IMR-90 (cell line): ENCODE results near the gene SLC34A2.

Experiments used
- BHLHE40 ChIP-seq: fragments of 150-350 bp; IDR thresholded peaks from 2 replicates; pipeline ENCODE4 v1.6.1; 2016; ENCODE audit warnings: mild to moderate bottlenecking, low read depth, low read length
- CEBPB ChIP-seq: IDR thresholded peaks from 2 replicates; pipeline ENCODE4 v1.6.1; 2012; ENCODE audit warnings: low read depth, low read length, improper control_type of control experiment
- FOS ChIP-seq: fragments of 150-350 bp; IDR thresholded peaks from 2 replicates; pipeline ENCODE4 v1.6.1; 2016; ENCODE audit warnings: low read depth, low read length
- MAFK ChIP-seq: IDR thresholded peaks from 2 replicates; pipeline ENCODE4 v1.6.1; 2012; ENCODE audit warnings: low read depth, low read length, improper control_type of control experiment
- MXI1 ChIP-seq: IDR thresholded peaks from 2 replicates; pipeline ENCODE4 v1.6.1; 2012; ENCODE audit warnings: low read depth, mild to moderate bottlenecking, low read length, moderate library complexity, borderline replicate concordance
- POLR2A ChIP-seq: IDR thresholded peaks from 2 replicates; pipeline ENCODE4 v1.6.1; 2012; ENCODE audit warnings: mild to moderate bottlenecking, low read depth, low read length
- RFX5 ChIP-seq: IDR thresholded peaks from 2 replicates; pipeline ENCODE4 v1.8.0; 2012; ENCODE audit warnings: low read depth, mild to moderate bottlenecking, low read length, moderate library complexity
- USF2 ChIP-seq: fragments of 150-350 bp; IDR thresholded peaks from 2 replicates; pipeline ENCODE4 v1.6.1; 2017; ENCODE audit warnings: mild to moderate bottlenecking, antibody characterized with exemption, low read length, low read depth
- TF ChIP-seq, protein P1 (sequence below): conservative IDR thresholded peaks from 2 replicates; pipeline ENCODE4 v1.5.1; 2012; ENCODE audit warnings: mild to moderate bottlenecking, low read depth, low read length, improper control_type of control experiment

- TF ChIP-seq, protein P1, sequence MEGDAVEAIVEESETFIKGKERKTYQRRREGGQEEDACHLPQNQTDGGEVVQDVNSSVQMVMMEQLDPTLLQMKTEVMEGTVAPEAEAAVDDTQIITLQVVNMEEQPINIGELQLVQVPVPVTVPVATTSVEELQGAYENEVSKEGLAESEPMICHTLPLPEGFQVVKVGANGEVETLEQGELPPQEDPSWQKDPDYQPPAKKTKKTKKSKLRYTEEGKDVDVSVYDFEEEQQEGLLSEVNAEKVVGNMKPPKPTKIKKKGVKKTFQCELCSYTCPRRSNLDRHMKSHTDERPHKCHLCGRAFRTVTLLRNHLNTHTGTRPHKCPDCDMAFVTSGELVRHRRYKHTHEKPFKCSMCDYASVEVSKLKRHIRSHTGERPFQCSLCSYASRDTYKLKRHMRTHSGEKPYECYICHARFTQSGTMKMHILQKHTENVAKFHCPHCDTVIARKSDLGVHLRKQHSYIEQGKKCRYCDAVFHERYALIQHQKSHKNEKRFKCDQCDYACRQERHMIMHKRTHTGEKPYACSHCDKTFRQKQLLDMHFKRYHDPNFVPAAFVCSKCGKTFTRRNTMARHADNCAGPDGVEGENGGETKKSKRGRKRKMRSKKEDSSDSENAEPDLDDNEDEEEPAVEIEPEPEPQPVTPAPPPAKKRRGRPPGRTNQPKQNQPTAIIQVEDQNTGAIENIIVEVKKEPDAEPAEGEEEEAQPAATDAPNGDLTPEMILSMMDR = no peak
- TF ChIP-seq POLR2A = no peak
- TF ChIP-seq CEBPB = no peak
- TF ChIP-seq RFX5 = no peak
- no peak for TF ChIP-seq MXI1
- TF ChIP-seq BHLHE40 = no peak
- no peak for TF ChIP-seq USF2
- no peak for TF ChIP-seq MAFK
- TF ChIP-seq FOS = no peak
Measured at GRCh38 chr4:25614807-25615206, 40.8 kb upstream of the SLC34A2 start.
